ENCODE measurements around the gene ZFR.
"Not testable (repeated sequence)": the region's sequence is repeated elsewhere in the genome, so short reads cannot be mapped to it uniquely, and the experiment has no call there.

GRCh38 chr5:32314152-32314488, 130.4 kb downstream of the ZFR start:
- not testable (repeated sequence) for TF ChIP-seq POLR2AphosphoS5 (IDR thresholded peaks at IDR 0.05); CTCF (IDR thresholded peaks at IDR 0.05); POLR2A (IDR thresholded peaks at IDR 0.05); EP300 (IDR thresholded peaks at IDR 0.05; ENCODE audit: low read depth)
